ENCODE data around the gene MARCHF3.
"Not testable (repeated sequence)": the region's sequence is repeated elsewhere in the genome, so short reads cannot be mapped to it uniquely, and the experiment has no call there.

Gene MARCHF3

DNA sequence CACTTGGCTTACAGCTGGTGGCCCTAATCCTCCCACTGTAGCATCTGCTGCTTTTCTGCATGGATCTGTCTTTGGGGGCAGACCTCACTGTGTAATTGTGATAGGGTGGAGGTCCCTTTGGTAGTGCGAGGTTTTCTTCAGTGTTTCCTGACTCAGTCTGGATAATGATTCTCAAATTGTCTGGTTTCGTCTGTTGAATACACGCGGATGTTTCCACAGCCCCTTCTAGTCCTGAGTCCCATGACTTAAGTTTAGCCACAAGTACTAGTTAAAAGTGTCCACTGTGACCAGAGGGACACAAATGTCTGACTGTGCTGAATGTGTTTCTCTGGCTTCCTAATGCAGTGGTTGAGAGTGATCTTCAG lies 182.9 kb downstream of the MARCHF3 start:
- TF ChIP-seq, protein P1, sequence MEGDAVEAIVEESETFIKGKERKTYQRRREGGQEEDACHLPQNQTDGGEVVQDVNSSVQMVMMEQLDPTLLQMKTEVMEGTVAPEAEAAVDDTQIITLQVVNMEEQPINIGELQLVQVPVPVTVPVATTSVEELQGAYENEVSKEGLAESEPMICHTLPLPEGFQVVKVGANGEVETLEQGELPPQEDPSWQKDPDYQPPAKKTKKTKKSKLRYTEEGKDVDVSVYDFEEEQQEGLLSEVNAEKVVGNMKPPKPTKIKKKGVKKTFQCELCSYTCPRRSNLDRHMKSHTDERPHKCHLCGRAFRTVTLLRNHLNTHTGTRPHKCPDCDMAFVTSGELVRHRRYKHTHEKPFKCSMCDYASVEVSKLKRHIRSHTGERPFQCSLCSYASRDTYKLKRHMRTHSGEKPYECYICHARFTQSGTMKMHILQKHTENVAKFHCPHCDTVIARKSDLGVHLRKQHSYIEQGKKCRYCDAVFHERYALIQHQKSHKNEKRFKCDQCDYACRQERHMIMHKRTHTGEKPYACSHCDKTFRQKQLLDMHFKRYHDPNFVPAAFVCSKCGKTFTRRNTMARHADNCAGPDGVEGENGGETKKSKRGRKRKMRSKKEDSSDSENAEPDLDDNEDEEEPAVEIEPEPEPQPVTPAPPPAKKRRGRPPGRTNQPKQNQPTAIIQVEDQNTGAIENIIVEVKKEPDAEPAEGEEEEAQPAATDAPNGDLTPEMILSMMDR (conservative IDR thresholded peaks at IDR 0.05; ENCODE audit: low read length), result no peak
- TF ChIP-seq EZH2phosphoT487 (IDR thresholded peaks at IDR 0.05; ENCODE audit: borderline replicate concordance), result no peak
- Histone ChIP-seq H3K4me2 (ENCODE audit: low read depth, low read length, poor library complexity, severe bottlenecking) (no peak overlapping the region), H3K9ac (ENCODE audit: low read depth, low read length, poor library complexity, severe bottlenecking) (no peak overlapping the region), H3K9me3 (ENCODE audit: insufficient read depth, low read depth, low read length) (no peaks in the 10 kb centered on the region), H3F3A (ENCODE audit: low read depth) (no peaks in the 10 kb centered on the region), H3K4me1 (ENCODE audit: insufficient read depth, low read length, poor library complexity, severe bottlenecking) (no peaks in the 10 kb centered on the region), H3K27me3 (ENCODE audit: insufficient read depth, low read length, poor library complexity, severe bottlenecking) (no peaks in the 10 kb centered on the region), H3K79me2 (ENCODE audit: insufficient read depth, low read length) (no peaks in the 10 kb centered on the region), H3K36me3 (ENCODE audit: insufficient read depth, low read length) (no peaks in the 10 kb centered on the region), H3K9me2 (replicated peaks; ENCODE audit: low read depth, low read length) (no peaks in the 10 kb centered on the region), H3K4me3 (ENCODE audit: low read length, poor library complexity, severe bottlenecking) (no peak overlapping the region), H2AFZ (ENCODE audit: low read length) (no peak overlapping the region), H4K20me1 (ENCODE audit: insufficient read depth, low read length, poor library complexity, severe bottlenecking) (no peaks in the 10 kb centered on the region)

DNA sequence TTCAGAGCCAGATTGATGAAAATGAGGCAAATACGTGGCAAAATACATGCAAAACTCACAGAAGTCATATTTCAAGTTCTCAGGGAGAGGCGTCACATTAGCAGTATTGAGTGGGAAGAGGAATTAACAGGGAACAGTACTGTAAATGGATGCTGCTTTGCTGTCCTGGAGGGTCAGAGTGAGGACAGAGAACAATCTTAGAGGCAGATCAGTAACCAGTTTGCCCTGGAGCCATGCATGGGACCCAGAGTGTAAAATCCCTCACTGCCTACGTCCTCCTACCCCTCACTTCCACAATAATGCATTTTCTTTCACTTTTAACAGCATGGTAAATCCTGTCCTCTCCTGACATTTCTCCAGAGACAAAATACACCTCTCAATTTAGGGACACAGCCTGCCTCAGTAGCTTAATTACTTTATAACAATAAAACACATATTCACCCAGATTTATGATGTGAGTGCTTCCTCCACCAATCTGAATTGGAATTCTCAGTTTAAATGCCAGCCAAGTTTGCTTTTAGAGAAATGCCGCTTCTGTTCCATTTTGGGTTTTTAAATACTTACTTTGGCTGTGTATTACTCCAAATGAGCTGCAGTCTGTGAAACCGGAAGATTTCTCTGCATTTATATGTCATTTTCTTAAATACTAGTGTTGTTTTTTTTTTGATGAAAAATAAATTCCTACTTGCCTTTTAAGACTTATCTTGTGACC lies 183.5 kb downstream of the MARCHF3 start:
- no peaks in the 10 kb centered on the region for H3K79me2 ChIP-seq (ENCODE audit: insufficient read depth, low read length)
- no peaks in the 10 kb centered on the region for H3K9me2 ChIP-seq (replicated peaks; ENCODE audit: low read depth, low read length)
- H3F3A ChIP-seq (ENCODE audit: low read depth), result no peaks in the 10 kb centered on the region
- H3K36me3 ChIP-seq (ENCODE audit: insufficient read depth, low read length), result no peaks in the 10 kb centered on the region
- TF ChIP-seq, protein P1 (conservative IDR thresholded peaks at IDR 0.05; ENCODE audit: low read length), result no peak
- no peak for TF ChIP-seq EZH2phosphoT487 (IDR thresholded peaks at IDR 0.05; ENCODE audit: borderline replicate concordance)
- H3K4me2 ChIP-seq (ENCODE audit: low read depth, low read length, poor library complexity, severe bottlenecking), result no peak overlapping the region
- no peaks in the 10 kb centered on the region for H3K4me1 ChIP-seq (ENCODE audit: insufficient read depth, low read length, poor library complexity, severe bottlenecking)
- no peak overlapping the region for H3K4me3 ChIP-seq (ENCODE audit: low read length, poor library complexity, severe bottlenecking)
- H3K9me3 ChIP-seq (ENCODE audit: insufficient read depth, low read depth, low read length), result no peaks in the 10 kb centered on the region
- H2AFZ ChIP-seq (ENCODE audit: low read length), result no peak overlapping the region
- no peaks in the 10 kb centered on the region for H3K27me3 ChIP-seq (ENCODE audit: insufficient read depth, low read length, poor library complexity, severe bottlenecking)
- H3K9ac ChIP-seq (ENCODE audit: low read depth, low read length, poor library complexity, severe bottlenecking), result no peak overlapping the region
- no peaks in the 10 kb centered on the region for H4K20me1 ChIP-seq (ENCODE audit: insufficient read depth, low read length, poor library complexity, severe bottlenecking)

DNA sequence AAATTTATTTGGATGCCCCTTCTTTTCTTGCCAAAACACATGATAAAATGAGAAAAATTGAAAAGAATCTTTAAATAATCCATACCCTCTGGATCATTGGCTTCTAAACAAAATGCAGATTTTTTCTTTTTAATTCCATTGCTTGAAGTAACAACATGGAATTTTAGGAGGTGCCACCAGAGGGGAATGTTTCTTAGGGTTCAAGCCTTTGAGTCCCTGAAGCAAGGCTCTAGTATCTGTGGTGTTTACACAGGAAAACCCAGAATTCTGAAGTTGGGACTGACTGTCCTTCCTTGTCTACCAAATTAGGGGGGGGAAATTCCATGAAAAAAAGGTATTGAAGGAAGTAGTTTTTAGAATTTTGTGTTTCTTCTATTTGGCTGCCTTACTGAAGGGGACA lies 184.0 kb downstream of the MARCHF3 start:
- no peak for TF ChIP-seq EZH2phosphoT487 (IDR thresholded peaks at IDR 0.05; ENCODE audit: borderline replicate concordance)
- TF ChIP-seq, protein P1 (conservative IDR thresholded peaks at IDR 0.05; ENCODE audit: low read length), result no peak
- no peak overlapping the region for H3K9ac ChIP-seq (ENCODE audit: low read depth, low read length, poor library complexity, severe bottlenecking)
- no peak overlapping the region for H3K4me2 ChIP-seq (ENCODE audit: low read depth, low read length, poor library complexity, severe bottlenecking)
- H3F3A ChIP-seq (ENCODE audit: low read depth), result no peaks in the 10 kb centered on the region
- H4K20me1 ChIP-seq (ENCODE audit: insufficient read depth, low read length, poor library complexity, severe bottlenecking), result no peaks in the 10 kb centered on the region
- H3K36me3 ChIP-seq (ENCODE audit: insufficient read depth, low read length), result no peaks in the 10 kb centered on the region
- no peaks in the 10 kb centered on the region for H3K27me3 ChIP-seq (ENCODE audit: insufficient read depth, low read length, poor library complexity, severe bottlenecking)
- H2AFZ ChIP-seq (ENCODE audit: low read length), result no peak overlapping the region
- no peak overlapping the region for H3K4me3 ChIP-seq (ENCODE audit: low read length, poor library complexity, severe bottlenecking)
- H3K9me3 ChIP-seq (ENCODE audit: insufficient read depth, low read depth, low read length), result no peaks in the 10 kb centered on the region
- H3K4me1 ChIP-seq (ENCODE audit: insufficient read depth, low read length, poor library complexity, severe bottlenecking), result no peaks in the 10 kb centered on the region
- H3K79me2 ChIP-seq (ENCODE audit: insufficient read depth, low read length), result no peaks in the 10 kb centered on the region
- H3K9me2 ChIP-seq (replicated peaks; ENCODE audit: low read depth, low read length), result no peaks in the 10 kb centered on the region

DNA sequence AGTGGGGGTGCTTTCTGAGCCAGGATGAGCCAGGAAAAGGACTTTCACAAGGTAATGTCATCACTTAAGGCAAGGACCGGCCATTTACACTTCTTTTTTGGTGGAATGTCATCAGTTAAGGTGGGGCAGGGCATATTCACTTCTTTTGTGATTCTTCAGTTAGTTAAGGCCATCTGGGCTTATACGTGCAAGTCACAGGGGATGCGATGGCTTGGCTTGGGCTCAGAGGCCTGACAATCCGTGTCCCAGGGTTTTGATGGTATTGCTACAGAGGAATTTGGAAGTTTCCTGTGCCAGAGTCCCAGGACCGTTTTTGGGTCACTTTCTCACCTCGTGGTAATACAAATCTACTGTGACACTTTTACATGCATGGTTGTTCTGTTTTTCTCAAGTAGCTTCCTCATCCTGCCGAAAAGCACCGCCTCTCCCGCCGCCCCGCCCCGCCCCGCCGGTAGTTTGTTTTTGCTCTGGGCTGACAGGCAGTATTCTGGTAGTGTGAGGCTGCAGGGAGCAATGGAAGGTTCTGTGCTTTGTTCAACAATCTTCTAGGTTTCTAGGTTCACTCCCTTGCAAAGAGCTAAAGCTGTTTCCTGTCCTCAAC lies 184.8 kb downstream of the MARCHF3 start:
- not testable (repeated sequence) for H3F3A ChIP-seq (ENCODE audit: low read depth); H3K9me3 ChIP-seq (ENCODE audit: insufficient read depth, low read depth, low read length); H3K4me2 ChIP-seq (ENCODE audit: low read depth, low read length, poor library complexity, severe bottlenecking); H3K4me3 ChIP-seq (ENCODE audit: low read length, poor library complexity, severe bottlenecking); H3K9me2 ChIP-seq (replicated peaks; ENCODE audit: low read depth, low read length); H3K9ac ChIP-seq (ENCODE audit: low read depth, low read length, poor library complexity, severe bottlenecking); H3K79me2 ChIP-seq (ENCODE audit: insufficient read depth, low read length); H3K4me1 ChIP-seq (ENCODE audit: insufficient read depth, low read length, poor library complexity, severe bottlenecking); H3K27me3 ChIP-seq (ENCODE audit: insufficient read depth, low read length, poor library complexity, severe bottlenecking); H2AFZ ChIP-seq (ENCODE audit: low read length); H4K20me1 ChIP-seq (ENCODE audit: insufficient read depth, low read length, poor library complexity, severe bottlenecking); H3K36me3 ChIP-seq (ENCODE audit: insufficient read depth, low read length)

DNA sequence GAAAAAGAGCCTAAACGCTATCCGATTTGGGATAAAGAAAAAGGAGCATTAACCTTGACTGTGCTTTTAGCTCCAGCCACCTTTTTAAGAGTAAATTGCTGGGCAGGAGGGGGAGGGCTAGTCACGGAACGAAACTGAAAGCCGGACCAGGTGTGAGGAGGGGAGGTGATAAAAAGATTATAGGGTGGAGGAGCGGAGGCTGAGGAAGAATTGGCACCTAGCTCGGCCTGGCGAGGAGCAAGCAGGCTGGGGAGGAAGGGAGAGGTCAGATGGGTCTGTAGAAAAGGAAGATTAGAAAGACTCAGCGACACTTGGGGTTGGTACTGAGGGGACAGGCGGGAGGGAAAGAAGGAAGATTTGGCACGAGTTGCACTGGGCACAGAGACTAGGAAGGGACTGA lies 187.0 kb downstream of the MARCHF3 start:
- not testable (repeated sequence) for H3K4me3 ChIP-seq (ENCODE audit: low read length, poor library complexity, severe bottlenecking)

More for the DNA sequence above, 187.0 kb downstream of the MARCHF3 start:
- H2AFZ ChIP-seq (ENCODE audit: low read length); H3K79me2 ChIP-seq (ENCODE audit: insufficient read depth, low read length); H3K27me3 ChIP-seq (ENCODE audit: insufficient read depth, low read length, poor library complexity, severe bottlenecking); H3K4me1 ChIP-seq (ENCODE audit: insufficient read depth, low read length, poor library complexity, severe bottlenecking); H4K20me1 ChIP-seq (ENCODE audit: insufficient read depth, low read length, poor library complexity, severe bottlenecking); H3K9me2 ChIP-seq (replicated peaks; ENCODE audit: low read depth, low read length); H3K36me3 ChIP-seq (ENCODE audit: insufficient read depth, low read length); H3K9ac ChIP-seq (ENCODE audit: low read depth, low read length, poor library complexity, severe bottlenecking); H3K4me2 ChIP-seq (ENCODE audit: low read depth, low read length, poor library complexity, severe bottlenecking); H3F3A ChIP-seq (ENCODE audit: low read depth); H3K9me3 ChIP-seq (ENCODE audit: insufficient read depth, low read depth, low read length): not testable (repeated sequence)

All from Loucy (cell line).